ENCODE results near the gene RABGAP1. TPM values are rescaled to one million over a fixed set of nuclear protein-coding genes. Genes with fewer than 3 reads are reported as not detected.

Gene RABGAP1
- total RNA-seq, 1 experiment from 2014 or later, result 55.4 TPM

- no peak for DNase-seq
- Histone ChIP-seq H3K27me3 (replicated peaks; ENCODE audit: control insufficient read depth, insufficient read depth, low read length) (no peaks in the 10 kb centered on the region), H3K36me3 (ENCODE audit: control insufficient read depth, insufficient read depth, low read length) (no peaks in the 10 kb centered on the region), H3K9me3 (no peaks in the 10 kb centered on the region), H3K4me3 (ENCODE audit: low read depth, low read length) (no peak overlapping the region), H3K4me1 (peaks cover 5% of the 10 kb centered on the region; the same call in 1 of the 2 replicates)
- Mint-ChIP-seq H3K27ac (ENCODE audit: unreplicated experiment) (no peak overlapping the region), H3K4me1 (ENCODE audit: low read depth, unreplicated experiment) (peaks cover 17% of the 10 kb centered on the region), H3K4me3 (ENCODE audit: unreplicated experiment) (no peak overlapping the region), H3K27me3 (ENCODE audit: insufficient read depth, unreplicated experiment) (no peaks in the 10 kb centered on the region), H3K36me3 (ENCODE audit: insufficient read depth, unreplicated experiment) (peaks cover 72% of the 10 kb centered on the region), H3K9me3 (ENCODE audit: unreplicated experiment) (no peaks in the 10 kb centered on the region)
- intact Hi-C loops (cut with micrococcal nuclease; ENCODE audit: unreplicated experiment), result no loop called here
- TF ChIP-seq CTCF (IDR thresholded peaks at IDR 0.05; ENCODE audit: insufficient read depth in 1 of 2, low read depth in 1 of 2, low read length in 1 of 2, severe bottlenecking in 1 of 2, unreplicated experiment in 1 of 2), result no peak
- ChIA-PET POLR2A (no interaction called here), CTCF (no interaction called here)
- BruUV-seq (replicated peaks), result no TSS peak
These were observed 59.7 kb downstream of the RABGAP1 start for GRCh38 chr9:123000371-123001068.

- BruUV-seq (replicated peaks), result no TSS peak
- ChIA-PET CTCF (no interaction called here), POLR2A (no interaction called here)
- TF ChIP-seq CTCF (IDR thresholded peaks at IDR 0.05; ENCODE audit: insufficient read depth in 1 of 2, low read depth in 1 of 2, low read length in 1 of 2, severe bottlenecking in 1 of 2, unreplicated experiment in 1 of 2), result no peak
- Mint-ChIP-seq H3K36me3 (ENCODE audit: insufficient read depth, unreplicated experiment) (peaks cover 66% of the 10 kb centered on the region), H3K9me3 (ENCODE audit: unreplicated experiment) (no peaks in the 10 kb centered on the region), H3K4me3 (ENCODE audit: unreplicated experiment) (no peak overlapping the region), H3K27ac (ENCODE audit: unreplicated experiment) (no peak overlapping the region), H3K27me3 (ENCODE audit: insufficient read depth, unreplicated experiment) (no peaks in the 10 kb centered on the region), H3K4me1 (ENCODE audit: low read depth, unreplicated experiment) (peaks cover 25% of the 10 kb centered on the region)
- Histone ChIP-seq H3K4me3 (ENCODE audit: low read depth, low read length) (no peak overlapping the region), H3K4me1 (peaks cover 5% of the 10 kb centered on the region; the same call in 1 of the 2 replicates), H3K9me3 (no peaks in the 10 kb centered on the region), H3K36me3 (ENCODE audit: control insufficient read depth, insufficient read depth, low read length) (0 out of 2 replicates have a peak, but pooled peaks cover 1% of the 10 kb centered on the region), H3K27me3 (replicated peaks; ENCODE audit: control insufficient read depth, insufficient read depth, low read length) (no peaks in the 10 kb centered on the region)
- no peak for DNase-seq
- intact Hi-C loops (cut with micrococcal nuclease; ENCODE audit: unreplicated experiment), result no loop called here
These were observed 61.9 kb downstream of the RABGAP1 start for GRCh38 chr9:123002754-123003153.

GRCh38 chr9:123003466-123003865 is 62.6 kb downstream of the RABGAP1 start:
- Mint-ChIP-seq H3K36me3 (ENCODE audit: insufficient read depth, unreplicated experiment) (peaks cover 65% of the 10 kb centered on the region), H3K4me1 (ENCODE audit: low read depth, unreplicated experiment) (peaks cover 25% of the 10 kb centered on the region), H3K27ac (ENCODE audit: unreplicated experiment) (no peak overlapping the region), H3K4me3 (ENCODE audit: unreplicated experiment) (no peak overlapping the region), H3K27me3 (ENCODE audit: insufficient read depth, unreplicated experiment) (no peaks in the 10 kb centered on the region), H3K9me3 (ENCODE audit: unreplicated experiment) (no peaks in the 10 kb centered on the region)
- Histone ChIP-seq H3K4me1 (0 out of 2 replicates have a peak, but pooled peaks cover 2% of the 10 kb centered on the region), H3K9me3 (no peaks in the 10 kb centered on the region), H3K36me3 (ENCODE audit: control insufficient read depth, insufficient read depth, low read length) (0 out of 2 replicates have a peak, but pooled peaks cover 1% of the 10 kb centered on the region), H3K27me3 (replicated peaks; ENCODE audit: control insufficient read depth, insufficient read depth, low read length) (no peaks in the 10 kb centered on the region), H3K4me3 (ENCODE audit: low read depth, low read length) (no peak overlapping the region)
- BruUV-seq (replicated peaks), result no TSS peak
- TF ChIP-seq CTCF (IDR thresholded peaks at IDR 0.05; ENCODE audit: insufficient read depth in 1 of 2, low read depth in 1 of 2, low read length in 1 of 2, severe bottlenecking in 1 of 2, unreplicated experiment in 1 of 2), result no peak
- DNase-seq, result no peak
- intact Hi-C loops (cut with micrococcal nuclease; ENCODE audit: unreplicated experiment), result no loop called here
- CTCF ChIA-PET, result no interaction called here
- POLR2A ChIA-PET, result no interaction called here
